Fibroblast of skin of right biceps (primary cell): ENCODE measurements around the gene KIF5C.

Experiments used
- DNase-seq: peaks from one replicate; pipeline ENCODE4 v3.0.0-alpha.2; 2013

The KIF5C gene

DNA sequence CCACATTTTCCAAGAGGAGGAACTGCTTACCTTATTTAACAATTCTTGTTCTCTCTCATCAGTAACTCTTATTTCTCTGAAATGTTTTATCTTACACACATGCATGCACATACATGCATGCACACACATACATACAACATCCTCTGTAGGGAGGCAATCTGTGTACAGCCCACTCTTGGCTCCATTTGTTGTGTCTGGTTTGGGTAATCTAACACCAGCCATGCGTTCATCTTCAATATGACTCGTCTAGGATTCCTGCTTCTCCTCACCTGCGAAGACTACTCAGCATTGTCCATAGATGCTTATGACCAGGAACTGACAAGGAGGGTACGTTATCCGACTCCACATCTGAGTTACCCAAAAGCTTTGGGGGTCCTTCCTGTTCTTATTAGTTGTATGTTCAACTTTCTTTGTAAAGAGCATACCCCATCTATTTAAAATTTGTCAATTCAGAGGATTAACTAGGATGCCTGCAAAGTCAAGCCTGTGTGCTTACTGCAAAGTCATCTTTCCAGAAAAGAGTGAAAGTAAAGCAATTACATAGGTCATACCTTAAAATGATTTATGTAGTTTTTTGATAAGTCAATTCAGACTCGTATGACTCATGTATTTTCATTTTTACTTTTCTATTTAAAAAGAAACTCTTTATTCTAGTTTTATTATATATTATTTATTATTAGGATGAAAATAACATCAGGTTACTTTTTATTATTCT lies 181.7 kb downstream of the KIF5C start:
- no peak for DNase-seq

DNA sequence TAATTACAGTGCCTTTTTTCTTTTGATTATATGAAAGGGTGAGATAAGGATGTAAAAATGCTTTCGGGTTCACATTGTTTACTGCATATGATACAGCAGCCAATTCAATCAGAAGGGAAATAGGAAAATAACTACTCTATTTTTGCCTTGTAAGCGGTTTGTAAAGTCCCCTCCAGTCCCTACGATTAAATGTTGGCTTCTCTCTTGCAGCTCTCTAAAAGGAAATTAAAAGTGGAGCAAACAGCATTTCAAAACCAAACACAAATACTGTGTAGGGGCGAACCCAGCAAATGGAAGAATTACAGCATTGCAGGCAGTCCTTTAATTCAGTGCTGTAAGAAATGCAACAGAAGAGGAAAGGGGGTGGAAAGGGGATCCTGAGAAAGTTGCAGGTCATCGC lies 182.4 kb downstream of the KIF5C start:
- DNase-seq, result no peak

DNA sequence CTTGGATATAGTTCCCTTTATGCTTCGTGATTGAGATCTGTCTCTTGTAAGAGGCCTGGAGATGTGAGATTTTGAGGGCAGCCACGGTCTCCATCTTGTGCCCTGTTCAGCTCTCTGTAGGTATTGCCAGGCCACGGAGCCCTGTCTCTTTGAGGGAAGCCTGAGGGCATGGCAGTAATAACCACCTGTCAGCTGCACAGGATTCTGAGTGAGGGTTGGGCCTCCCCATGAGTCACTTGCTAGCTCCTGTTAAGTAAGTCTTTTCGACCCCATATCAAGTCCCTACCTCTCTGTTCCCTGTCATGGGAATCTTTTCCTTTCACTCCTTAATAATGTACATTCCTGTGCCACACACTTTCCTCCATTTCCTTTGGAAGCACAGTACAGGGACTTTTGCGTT lies 183.9 kb downstream of the KIF5C start:
- no peak for DNase-seq

DNA sequence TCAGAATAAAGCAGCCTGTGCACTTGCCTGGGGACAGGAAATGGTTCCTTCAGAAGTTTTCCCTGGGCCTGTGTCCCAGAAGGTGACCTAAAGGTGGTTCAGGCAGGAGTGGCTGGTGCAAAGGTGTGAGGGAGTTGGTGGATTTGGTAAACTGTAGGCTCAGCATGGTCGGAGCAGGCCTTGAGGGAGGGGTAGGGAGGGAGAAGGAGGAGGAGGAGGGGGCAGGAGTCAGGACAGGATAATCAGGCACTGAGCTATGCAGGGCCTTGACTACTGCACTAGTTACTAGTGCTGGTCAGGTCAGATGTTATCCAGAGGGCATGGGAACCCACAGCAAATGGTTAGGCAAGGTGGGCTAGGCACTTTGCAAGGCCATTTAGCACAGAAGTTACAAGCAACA lies 184.8 kb downstream of the KIF5C start:
- DNase-seq, result no peak

GRCh38 chr2:149061133-149061745 lies 186.2 kb downstream of the KIF5C start:
- DNase-seq, result peak; percentile 63

- DNase-seq, result no peak
Measured at GRCh38 chr2:149062531-149062930, 187.5 kb downstream of the KIF5C start.

GRCh38 chr2:149063177-149063576 lies 188.2 kb downstream of the KIF5C start:
- no peak for DNase-seq

- DNase-seq, result peak; percentile 67
Measured at GRCh38 chr2:149064365-149064841, 189.4 kb downstream of the KIF5C start.

- DNase-seq, result peak; percentile 86
Measured at GRCh38 chr2:149064856-149065630, 190.0 kb downstream of the KIF5C start.

- DNase-seq, result no peak
Measured at GRCh38 chr2:149068225-149068995, 193.4 kb downstream of the KIF5C start.

DNA sequence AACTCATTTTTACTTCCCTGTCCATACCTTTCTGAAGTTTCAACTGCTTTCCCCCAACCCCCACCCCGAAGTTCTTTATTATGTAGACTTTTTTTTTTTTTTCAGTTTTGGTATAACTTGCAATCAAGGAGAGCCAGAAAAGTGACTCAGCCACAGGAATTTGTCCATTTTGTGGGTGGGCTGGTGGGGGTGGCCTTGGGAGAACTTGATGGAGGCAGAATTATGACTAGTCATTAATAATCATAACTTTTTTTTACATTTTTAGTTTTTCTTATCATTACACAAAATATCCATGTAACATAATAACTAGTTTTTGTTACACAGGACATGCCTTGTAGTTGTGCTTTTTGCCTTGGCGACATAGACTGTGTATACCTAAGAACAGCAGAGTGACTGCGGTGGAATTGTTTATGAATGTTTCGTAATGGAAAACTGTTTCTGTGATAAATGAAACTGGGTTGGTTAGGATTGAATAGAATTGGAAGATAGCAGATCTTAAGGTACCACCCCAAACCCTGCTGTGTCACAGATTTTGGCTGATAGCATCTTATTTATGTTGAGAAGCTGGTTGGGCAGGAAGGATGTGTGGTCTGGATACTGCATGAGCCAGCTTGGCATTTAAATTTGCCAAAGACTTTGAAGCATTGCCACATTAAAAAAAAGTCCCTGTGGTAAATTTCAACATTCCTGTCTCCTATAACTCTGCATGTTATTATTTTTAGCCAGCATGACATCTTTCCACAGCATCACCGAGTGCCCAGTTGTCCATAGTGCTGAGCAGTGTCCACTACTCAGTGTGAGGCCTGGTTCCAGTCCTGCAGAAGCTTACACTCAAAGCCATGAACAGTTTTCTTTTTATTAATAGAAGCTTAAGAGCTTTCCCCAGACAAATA lies 194.2 kb downstream of the KIF5C start:
- peak; percentile 91 for DNase-seq

- no peak for DNase-seq
Measured at GRCh38 chr2:149070681-149071320, 195.8 kb downstream of the KIF5C start.

- no peak for DNase-seq
Measured at GRCh38 chr2:149075105-149075504, 200.1 kb downstream of the KIF5C start.

GRCh38 chr2:149075853-149076252 lies 200.8 kb downstream of the KIF5C start:
- no peak for DNase-seq
